ENCODE results near the gene BMP2K.

- TF ChIP-seq, protein P1, sequence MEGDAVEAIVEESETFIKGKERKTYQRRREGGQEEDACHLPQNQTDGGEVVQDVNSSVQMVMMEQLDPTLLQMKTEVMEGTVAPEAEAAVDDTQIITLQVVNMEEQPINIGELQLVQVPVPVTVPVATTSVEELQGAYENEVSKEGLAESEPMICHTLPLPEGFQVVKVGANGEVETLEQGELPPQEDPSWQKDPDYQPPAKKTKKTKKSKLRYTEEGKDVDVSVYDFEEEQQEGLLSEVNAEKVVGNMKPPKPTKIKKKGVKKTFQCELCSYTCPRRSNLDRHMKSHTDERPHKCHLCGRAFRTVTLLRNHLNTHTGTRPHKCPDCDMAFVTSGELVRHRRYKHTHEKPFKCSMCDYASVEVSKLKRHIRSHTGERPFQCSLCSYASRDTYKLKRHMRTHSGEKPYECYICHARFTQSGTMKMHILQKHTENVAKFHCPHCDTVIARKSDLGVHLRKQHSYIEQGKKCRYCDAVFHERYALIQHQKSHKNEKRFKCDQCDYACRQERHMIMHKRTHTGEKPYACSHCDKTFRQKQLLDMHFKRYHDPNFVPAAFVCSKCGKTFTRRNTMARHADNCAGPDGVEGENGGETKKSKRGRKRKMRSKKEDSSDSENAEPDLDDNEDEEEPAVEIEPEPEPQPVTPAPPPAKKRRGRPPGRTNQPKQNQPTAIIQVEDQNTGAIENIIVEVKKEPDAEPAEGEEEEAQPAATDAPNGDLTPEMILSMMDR (conservative IDR thresholded peaks at IDR 0.05; ENCODE audit: low read length), result no peak
- TF ChIP-seq EZH2phosphoT487 (IDR thresholded peaks at IDR 0.05; ENCODE audit: borderline replicate concordance, low read depth, low read length), result no peak
Observed at GRCh38 chr4:78797777-78798284, 21.7 kb downstream of the BMP2K start.
